Stimulated activated CD8-positive, alpha-beta memory T cell treated with anti-CD3 and anti-CD28 coated beads, Interleukin-7, amount 100 ng/mL, for 24 hours (primary cell): ENCODE measurements around the gene RBMS3.

ENCODE experiments used
- DNase-seq: peaks from one replicate; pipeline ENCODE4 v3.0.0-alpha.2; 2020; ENCODE audit warnings: low read depth

Gene RBMS3

DNA sequence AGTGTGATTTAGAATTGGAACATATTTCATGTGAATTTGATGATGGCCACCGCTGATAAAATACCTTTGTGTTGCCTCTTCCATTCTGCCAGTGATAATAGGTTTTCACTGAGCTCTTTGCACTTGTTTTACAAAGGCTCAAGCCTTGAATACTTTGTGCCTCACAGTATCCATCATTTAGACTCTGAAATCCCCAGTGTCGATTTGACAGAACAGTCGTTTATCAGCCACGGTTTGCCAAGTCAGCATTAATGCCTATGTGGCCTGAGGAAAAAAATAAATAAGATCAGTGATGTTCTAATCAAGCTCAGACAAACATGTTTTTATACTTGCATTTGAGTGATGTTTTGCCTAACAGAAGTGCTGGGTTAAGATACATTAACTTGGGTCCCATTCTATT lies 399.1 kb downstream of the RBMS3 start:
- DNase-seq = no peak

DNA sequence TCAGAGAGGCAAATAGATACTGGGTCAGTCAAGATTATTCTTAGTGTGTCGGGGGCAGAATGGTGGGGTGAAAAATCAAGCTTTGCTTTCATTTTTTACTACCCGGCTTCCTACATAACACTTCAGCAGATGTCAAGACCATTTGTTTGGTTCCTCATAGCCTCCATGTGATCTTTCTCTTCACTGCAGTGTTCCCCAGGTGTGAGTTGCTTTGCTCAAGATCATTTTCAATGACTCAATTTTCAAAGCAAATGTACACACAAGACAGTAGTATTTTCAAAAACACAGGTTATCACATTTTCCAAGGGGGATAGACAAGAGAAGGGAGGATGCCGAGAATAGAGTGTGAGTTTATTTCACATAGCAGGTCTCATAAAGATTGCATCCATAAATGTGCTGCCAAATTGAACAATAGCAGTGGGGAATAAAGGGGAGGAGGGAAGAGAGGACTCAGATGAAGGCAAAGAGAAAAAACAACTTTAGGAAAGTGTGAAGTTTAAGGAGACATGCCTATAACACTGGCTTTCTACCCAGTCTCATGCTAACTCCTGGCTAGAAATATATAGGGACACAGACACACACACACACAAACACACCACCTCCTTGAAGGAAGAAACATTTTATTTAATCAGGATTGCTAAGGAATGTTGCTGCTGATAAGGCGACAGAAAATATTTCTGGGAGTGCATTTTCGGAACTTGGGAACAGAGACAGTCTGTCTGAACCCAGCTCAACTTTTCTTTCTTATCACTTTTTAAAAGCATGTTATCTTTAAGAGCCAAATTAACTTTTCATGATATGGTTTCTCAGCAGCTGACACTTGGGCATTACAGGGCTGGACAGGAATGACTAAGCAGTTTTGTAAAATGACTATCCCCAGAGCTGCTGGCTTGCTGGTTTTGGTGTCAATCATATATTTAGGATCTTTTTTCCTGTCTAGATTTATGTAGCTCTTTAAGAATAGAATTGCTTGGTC lies 402.4 kb downstream of the RBMS3 start:
- DNase-seq = no peak

DNA sequence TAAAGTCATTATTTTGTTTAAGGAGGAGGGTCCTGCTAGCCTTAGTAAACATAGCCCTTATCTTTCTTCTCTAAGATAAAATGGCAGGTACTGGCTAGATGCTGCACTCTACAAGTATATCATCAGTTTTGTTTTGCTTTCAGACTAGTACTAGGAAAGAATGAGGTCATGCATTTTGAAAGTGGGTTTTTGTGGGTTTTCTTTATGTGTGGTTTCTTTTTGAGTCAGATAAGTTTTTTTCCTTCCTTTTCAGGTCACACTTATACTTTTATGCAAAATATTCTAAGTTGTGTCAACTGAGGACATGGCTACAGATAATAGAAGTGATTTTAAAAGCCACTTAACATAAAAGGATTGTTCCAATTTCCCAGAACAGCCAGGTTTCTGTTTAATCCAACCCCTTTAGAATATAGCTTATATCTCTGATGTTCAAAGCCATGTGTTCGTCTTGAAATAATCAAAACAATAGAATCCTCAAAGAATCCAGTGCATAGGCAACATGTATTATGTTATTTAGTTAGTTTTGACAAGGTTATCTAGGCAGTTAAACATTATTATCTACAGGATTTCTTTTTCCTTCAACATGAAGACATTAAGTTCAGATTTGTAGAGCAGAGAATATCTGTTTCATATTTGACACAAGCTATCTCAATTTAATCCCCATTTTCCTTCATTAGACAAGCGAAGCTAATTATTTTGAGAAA lies 406.2 kb downstream of the RBMS3 start:
- no peak for DNase-seq

DNA sequence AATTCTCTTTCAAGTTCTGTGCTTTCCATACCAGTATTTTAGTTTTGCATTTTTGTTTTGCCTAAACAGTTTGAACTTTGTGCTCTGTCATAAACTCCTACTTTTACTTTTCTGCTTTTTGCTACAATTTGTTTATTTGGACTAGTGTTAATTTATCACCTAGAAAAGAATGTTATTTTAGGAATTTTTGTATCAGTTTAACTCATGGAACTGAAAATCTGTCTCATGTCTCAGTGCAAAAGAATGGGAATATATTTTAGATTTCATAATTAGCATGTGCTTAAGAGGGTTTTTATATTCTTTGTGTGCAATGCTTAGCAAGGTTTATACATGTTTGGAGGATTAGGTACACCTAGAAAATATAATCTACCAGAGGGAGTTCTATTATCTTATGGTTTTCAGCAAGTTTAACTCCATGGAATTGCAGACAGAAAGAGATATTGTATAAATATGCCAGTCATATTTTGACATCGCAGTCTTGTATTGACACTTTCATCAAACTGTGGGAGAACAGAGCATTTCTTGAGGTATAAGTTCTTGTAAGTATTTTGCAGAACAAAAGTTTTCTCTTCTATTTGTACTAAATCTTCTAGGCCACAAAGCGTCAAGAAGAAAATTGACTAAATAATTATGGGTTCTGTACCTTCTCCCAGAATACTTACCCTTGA lies 409.9 kb downstream of the RBMS3 start:
- DNase-seq = no peak

DNA sequence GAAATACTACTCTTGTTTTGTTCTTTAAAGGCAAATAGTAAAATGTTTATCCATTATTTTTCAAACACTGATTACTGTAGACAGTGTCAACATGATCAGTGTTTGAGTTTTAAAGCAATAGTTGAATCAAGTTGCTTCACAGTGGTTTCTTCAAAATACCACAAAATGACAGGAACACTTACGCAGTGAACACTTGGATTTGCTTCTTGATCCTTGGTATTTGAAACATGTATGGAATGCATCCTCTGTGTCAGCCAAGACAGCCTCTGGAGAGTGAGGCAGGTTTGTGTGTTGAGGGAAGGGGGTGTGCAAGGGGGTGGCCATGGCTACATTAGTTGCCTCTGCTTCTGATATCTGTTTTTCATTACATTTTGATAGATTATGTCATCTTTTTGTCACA lies 413.0 kb downstream of the RBMS3 start:
- no peak for DNase-seq

DNA sequence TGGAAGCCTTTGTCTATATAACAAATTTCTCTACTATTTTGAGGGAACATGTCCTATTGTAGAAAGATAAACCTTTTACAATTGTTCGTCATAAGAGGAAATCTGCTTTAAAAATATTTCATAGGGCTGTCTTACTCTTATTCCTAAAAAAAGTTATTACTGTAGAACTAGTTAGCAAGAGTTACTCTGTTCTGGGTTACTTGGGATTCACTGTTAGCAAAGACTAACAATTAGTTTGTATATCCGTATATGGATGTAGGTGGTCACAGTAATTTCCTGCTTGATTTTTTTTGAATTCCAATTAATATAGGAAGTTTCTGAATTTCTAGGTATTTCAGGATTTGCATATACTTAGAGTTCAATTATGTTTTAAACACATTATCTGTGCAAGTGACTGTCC lies 413.5 kb downstream of the RBMS3 start:
- no peak for DNase-seq

DNA sequence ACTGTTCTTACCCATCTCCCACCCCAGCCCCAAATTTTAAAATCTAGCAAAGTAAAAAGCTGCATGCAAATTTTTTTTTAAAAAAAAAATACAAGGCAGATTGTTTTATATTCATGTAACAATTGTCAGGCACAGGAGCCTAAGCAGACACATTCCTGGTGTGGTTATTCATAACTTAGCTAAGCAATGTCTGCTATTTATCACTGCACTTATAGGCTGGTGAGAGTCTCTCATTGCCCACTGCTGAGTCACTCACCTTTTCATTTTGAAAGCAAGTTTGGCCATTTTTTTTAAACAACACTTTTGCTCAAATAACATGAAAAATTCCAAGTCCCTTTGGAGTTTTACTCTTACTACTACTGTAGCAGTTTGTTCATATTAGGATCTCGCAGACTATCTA lies 413.9 kb downstream of the RBMS3 start:
- DNase-seq = no peak

DNA sequence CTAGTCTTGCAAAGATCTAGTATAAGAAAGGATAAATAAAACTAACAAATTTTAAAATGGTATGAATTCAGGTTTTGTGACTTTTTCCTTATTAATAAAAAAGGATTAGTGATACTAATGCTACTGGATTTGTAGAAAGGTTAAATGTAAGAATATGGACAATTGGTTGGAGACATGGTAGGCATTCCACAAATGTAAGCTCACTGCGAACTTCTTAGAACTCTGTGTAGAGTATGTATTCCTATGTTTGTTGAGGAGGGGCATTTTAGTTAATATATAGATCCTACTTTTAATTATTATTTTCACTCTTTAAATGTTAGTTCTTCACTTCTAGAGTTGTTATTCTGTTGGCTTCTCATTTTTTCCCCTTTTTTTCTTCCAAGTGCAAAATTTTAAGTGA lies 414.3 kb downstream of the RBMS3 start:
- DNase-seq = no peak

DNA sequence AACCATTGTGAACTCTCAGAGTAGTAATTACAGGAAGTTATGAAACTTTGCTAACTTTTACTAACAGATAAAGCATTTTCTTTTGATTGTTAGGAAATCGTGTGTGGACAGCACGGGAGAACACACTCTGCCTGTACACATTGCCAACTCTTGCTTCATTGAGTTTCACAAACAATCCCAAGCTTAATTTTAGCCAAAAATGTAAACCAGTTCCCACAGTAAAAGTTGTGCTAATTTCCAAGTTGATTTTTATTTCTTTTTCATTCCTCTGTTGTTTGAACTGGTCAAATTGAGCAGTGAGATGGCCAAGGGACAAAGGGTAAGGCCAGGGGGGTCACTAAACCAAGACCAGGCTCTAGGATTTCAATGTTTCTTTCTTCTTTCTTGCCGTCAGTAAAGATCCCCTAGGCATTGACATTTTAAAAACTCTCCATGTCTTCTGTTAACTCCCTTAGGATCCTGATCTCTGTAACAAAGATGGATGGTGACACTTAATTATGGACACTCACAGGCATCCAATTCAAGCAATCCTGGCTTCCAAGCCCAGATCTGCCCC lies 414.9 kb downstream of the RBMS3 start:
- DNase-seq = no peak

DNA sequence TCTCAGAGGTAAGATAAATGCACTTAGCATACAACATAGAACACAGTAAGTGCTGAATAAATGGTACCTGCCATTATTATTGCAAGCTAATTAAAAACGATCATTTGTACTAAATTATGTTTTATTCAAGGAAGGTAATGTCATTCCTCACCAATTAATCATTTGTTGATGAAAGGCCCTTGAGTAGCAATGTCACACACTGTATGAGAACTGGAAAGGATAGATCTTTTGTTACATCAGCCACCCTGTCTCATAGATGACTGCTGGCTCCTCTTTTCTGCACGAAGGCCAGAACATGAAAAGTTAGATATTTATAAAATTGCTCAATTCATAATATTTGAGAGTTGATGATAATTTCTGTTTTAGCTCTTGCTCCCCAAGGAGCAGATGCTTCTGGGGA lies 415.4 kb downstream of the RBMS3 start:
- DNase-seq = no peak

DNA sequence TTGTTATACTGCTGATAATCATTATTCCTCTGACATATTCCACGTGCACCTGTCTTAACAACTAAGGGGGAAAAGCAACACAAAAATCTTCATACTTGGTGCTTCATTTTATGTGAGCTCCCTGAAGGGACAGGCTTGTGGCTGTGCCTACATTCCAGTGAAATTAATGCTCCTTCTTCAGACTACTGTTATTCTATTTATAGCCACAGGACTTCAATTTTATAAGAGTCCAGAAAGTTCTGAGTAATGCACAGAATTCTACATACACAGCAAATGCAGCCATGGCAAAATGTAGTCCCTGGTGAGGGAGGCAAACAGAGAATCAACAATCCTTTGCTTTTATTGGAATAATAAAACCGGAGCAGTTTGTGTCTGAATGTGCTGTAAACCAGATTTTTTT lies 417.1 kb downstream of the RBMS3 start:
- DNase-seq = no peak

DNA sequence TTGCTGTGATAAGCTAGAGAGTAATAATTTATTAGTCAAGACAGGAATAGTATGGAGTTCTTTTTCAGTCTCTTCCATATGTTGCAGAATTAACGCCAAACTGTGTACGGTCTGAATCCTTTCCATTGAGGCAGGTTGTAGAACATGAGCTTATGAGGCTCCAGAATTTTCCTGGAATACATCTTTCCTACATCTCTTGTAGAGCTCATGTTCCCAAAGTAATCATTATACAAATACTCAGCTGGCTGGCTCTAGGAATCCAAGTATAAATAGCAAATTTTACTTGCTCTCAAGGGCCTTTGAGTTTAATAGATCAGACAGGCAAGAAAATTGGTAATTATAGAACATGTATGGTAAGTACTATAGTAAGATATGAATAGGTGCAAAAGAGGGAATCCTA lies 419.4 kb downstream of the RBMS3 start:
- no peak for DNase-seq

DNA sequence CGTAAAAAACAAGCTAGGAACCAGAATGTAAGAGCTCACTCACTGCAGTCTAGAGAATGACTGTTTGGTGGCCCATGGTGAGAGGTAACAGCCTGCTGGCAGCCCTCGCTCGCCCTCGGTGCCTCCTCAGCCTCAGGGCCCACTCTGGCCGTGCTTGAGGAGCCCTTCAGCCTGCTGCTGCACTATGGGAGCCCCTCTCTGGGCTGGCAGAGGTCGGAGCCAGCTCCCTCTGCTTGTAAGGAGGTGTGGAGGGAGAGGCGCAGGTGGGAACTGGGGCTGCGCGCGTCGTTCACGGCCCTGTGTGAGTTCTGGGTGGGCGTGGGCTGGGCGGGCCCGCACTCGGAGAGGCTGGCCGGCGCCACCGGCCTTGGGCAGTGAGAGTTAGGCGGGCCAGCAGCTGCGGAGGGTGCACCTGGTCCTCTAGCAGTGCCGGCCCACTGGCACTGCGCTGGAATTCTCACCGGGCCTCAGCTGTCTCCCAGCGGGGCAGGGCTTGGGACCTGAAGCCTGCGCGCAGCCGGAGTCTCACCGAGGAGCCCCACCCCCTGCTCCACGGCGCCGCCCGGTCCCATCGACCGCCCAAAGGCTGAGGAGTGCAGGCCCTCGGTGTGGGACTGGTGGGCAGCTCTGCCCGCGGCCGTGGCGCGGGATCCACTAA lies 420.6 kb downstream of the RBMS3 start:
- no peak for DNase-seq

DNA sequence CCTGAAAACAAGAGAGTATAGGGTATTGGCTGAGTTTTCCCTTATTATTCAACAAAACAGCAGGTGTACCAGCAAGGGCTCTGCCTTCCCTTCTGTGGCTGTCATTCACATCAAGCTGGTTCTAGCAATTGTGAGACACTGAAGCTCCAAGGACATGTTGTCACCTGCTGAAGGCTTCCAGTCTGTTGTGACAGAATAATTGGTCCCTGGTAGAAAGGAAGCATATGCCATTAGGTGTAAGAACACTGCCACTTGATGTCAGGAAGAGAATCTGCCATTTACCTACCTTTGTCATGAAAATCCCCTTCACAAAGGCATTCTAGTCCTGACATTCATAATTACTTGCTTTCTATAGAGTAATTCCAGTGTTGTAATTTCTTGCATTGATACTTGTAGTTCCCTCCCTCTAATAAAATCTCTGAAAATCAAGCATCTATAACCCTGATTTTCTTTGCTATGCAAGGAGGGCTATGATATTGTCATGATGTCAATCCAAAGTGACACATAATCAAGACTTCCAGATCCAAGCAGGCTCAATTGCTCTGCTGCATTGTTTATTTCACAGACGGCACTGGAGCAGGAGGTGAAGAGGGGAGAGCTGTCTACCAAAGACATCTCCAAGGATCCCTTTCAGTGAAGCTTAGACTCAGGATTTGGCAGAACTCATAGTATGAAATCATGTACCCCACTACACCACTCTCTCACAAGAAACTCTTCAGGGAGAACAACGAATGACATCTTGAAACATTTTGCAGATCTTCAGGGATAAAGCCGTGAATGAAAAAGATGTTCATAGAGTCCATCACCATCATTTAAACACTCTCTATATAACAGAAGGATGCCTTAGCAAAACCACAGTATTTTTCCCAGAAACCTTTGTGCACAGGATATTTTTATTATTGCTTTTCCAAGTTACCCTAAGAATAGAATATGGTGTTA lies 425.3 kb downstream of the RBMS3 start:
- DNase-seq = no peak

DNA sequence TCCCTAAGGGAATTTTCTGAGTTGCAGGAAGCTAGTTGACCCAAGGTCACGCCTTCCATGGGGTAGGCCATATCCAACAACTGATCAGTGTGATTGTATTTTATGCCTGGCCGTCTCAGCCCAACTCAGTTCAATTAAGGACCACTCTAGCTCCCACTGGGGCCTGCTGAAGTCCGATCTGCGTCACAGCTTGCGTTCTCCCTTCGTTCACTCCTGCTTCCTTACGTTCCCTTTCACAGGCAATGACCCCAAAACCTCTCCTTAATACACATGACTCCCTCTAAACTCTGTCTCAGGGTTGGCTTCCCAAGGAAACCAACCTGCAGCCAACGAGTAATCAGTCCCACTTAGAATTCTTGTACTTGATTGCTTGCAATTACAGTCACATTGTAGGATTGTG lies 428.0 kb downstream of the RBMS3 start:
- no peak for DNase-seq

DNA sequence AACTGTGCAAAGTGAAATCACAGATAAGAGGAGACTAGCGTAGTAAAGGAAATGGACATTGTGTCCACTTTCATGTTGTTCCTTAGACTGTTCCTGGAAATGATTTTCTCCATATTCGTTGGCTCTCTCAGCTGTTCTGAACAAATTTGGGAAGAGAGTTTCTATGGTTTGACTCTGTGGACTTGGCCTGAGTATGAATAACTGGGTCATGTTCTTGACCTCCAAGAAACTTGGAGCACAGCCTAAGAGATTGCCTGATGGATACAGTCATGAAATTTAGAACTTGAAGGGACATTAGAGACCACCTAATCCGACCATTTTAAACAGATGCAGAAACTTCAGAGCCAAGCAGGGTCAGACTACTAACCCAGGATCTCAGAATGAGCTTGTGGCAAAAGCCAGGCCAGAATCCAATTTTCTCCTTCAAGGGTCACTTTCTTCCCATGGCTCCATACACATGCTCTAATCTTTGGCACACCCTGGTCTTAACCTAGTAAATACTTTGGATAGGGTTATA lies 430.4 kb downstream of the RBMS3 start:
- DNase-seq = no peak

DNA sequence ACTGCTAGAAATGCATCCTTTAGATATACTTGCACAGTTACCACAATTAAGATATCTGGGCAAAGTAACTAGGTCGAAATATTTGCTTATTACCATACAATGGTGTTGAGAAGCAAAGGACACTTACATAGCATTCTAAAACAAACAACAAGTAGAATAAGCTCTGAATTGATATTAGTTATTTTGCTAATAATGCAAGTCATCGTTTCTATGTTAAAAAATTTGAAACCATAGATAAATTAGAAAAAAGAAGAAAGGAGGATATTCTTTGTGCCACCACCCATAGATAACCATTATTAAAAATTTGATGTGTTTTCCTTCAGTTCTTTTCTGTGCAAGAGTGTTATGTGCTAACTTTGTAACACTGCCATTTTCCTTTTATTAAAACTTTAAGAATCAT lies 435.3 kb downstream of the RBMS3 start:
- no peak for DNase-seq

DNA sequence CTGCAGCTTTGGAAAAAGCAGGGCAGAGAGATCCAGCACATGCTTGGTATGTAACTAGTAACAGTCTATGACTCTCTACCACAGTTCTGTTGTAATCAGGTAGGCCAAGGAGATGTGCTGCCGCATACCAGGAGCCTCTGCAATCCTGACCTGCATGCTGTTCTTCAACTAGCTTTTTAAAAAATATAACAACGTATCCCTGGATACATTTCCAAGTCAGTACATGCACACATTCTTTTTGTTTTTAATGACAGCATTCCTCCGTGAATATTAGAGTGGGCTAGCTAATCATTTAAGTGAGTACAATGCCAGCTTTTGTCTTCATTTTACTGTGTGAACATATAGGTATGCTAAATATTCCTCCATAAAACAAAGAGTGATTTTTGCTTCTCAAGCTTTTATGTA lies 437.8 kb downstream of the RBMS3 start:
- no peak for DNase-seq

DNA sequence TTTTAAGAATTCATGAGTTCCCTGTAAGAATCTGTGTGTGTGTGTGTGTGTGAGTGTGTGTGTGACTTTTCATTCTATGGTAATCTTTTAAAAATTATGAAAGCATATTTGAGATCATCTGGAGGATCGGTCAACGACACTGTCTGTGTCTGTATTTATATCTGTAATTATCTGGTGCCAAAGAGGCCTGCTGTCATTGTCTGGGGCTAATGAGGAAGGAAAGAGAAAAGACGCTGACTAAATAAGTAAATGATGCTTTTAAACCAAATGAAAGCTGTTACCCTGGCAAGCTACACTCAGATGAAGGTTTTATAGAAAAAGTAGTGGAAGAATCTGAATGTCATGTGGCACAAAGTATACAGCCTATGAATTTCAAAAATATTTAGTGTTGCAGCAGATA lies 439.8 kb downstream of the RBMS3 start:
- no peak for DNase-seq

DNA sequence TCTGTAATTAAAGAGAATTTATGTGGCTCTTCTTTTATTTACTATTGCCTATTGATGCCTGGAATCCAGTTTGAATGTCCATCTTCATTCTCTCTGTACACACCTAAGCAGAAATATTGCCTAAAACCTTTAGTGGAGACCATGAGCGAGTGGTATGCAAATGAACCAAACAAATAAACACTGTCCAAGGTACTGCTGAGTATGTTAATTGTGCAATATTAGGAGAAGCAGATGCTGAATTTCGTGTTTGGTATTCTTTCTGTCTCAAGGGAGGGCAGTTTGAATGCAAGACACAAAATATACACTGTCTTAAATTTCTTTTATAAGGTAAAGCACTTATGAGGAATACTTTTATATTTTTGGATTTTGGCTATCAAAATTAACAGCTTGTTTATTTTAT lies 440.9 kb downstream of the RBMS3 start:
- DNase-seq = no peak

DNA sequence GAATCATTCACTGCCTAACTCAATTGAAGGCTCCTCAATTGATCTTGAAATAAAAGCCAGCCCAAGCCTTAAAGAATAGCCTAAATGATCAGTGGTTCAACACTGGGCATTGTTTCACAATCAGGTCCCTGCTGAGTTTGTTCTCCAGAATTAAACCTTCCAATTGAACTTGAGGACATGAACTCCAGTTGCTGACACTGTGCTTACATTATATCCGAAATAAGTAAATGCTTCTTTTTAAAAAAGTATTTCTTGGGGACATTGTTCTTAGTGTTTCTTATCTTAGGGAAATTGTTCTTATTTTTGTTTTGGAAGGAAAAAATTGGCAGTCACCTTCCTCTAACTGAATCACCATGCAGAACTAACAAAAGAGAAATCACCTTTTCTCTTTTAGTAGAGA lies 450.2 kb downstream of the RBMS3 start:
- no peak for DNase-seq
